Measurements from ENCODE around the gene RIN3. TPM values are rescaled to one million over a fixed set of nuclear protein-coding genes. Genes with fewer than 3 reads are reported as not detected.

The RIN3 gene
- total and polyA plus RNA-seq, 3 donors from 2014 or later = 25.9 to 56.2 (median 49.8) TPM

GRCh38 chr14:92617581-92617980, 104.0 kb downstream of the RIN3 start:
- no peaks in the 10 kb centered on the region for H3K9me3 ChIP-seq
- no peak overlapping the region for H3K4me3 ChIP-seq
- intact Hi-C loops (cut with DNase I; ENCODE audit: low total_unique reads) = no loop called here
- no peak overlapping the region for H3K27ac ChIP-seq
- TF ChIP-seq POLR2A (IDR thresholded peaks at IDR 0.05) = no peak
- TF ChIP-seq, protein P1, sequence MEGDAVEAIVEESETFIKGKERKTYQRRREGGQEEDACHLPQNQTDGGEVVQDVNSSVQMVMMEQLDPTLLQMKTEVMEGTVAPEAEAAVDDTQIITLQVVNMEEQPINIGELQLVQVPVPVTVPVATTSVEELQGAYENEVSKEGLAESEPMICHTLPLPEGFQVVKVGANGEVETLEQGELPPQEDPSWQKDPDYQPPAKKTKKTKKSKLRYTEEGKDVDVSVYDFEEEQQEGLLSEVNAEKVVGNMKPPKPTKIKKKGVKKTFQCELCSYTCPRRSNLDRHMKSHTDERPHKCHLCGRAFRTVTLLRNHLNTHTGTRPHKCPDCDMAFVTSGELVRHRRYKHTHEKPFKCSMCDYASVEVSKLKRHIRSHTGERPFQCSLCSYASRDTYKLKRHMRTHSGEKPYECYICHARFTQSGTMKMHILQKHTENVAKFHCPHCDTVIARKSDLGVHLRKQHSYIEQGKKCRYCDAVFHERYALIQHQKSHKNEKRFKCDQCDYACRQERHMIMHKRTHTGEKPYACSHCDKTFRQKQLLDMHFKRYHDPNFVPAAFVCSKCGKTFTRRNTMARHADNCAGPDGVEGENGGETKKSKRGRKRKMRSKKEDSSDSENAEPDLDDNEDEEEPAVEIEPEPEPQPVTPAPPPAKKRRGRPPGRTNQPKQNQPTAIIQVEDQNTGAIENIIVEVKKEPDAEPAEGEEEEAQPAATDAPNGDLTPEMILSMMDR (IDR thresholded peaks at IDR 0.05) = no peak
- DNase-seq = no peak
- no peaks in the 10 kb centered on the region for H3K36me3 ChIP-seq (ENCODE audit: low read depth, missing control alignments)
- no peaks in the 10 kb centered on the region for H3K4me1 ChIP-seq
- no peaks in the 10 kb centered on the region for H3K27me3 ChIP-seq

- no peaks in the 10 kb centered on the region for H3K9me3 ChIP-seq
- H3K27ac ChIP-seq = no peak overlapping the region
- no peaks in the 10 kb centered on the region for H3K27me3 ChIP-seq
- H3K4me1 ChIP-seq = no peaks in the 10 kb centered on the region
- intact Hi-C loops (cut with DNase I; ENCODE audit: low total_unique reads) = no loop called here
- 83 to 90% methylated on average over 11 of the region's 11 CpGs for WGBS, 2 donors
- DNase-seq = no peak
- no peaks in the 10 kb centered on the region for H3K36me3 ChIP-seq (ENCODE audit: low read depth, missing control alignments)
- TF ChIP-seq, protein P1 (IDR thresholded peaks at IDR 0.05) = no peak
- no peak for TF ChIP-seq POLR2A (IDR thresholded peaks at IDR 0.05)
- no peak overlapping the region for H3K4me3 ChIP-seq
Measured at GRCh38 chr14:92619671-92620456, 106.3 kb downstream of the RIN3 start.

- 94 to 100% methylated on average over 4 of the region's 4 CpGs for WGBS, 2 donors
- Histone ChIP-seq H3K9me3 (no peaks in the 10 kb centered on the region), H3K27ac (no peak overlapping the region), H3K4me1 (no peaks in the 10 kb centered on the region), H3K36me3 (ENCODE audit: low read depth, missing control alignments) (no peaks in the 10 kb centered on the region), H3K27me3 (no peaks in the 10 kb centered on the region), H3K4me3 (no peak overlapping the region)
- DNase-seq = no peak
- TF ChIP-seq POLR2A (IDR thresholded peaks at IDR 0.05) = no peak
- intact Hi-C loops (cut with DNase I; ENCODE audit: low total_unique reads) = no loop called here
Measured at GRCh38 chr14:92622311-92622710, 108.7 kb downstream of the RIN3 start.

GRCh38 chr14:92624764-92625163, 111.2 kb downstream of the RIN3 start:
- Histone ChIP-seq H3K27ac (no peak overlapping the region), H3K9me3 (no peaks in the 10 kb centered on the region), H3K4me3 (no peak overlapping the region), H3K36me3 (ENCODE audit: low read depth, missing control alignments) (no peaks in the 10 kb centered on the region), H3K27me3 (no peaks in the 10 kb centered on the region), H3K4me1 (no peaks in the 10 kb centered on the region)
- TF ChIP-seq POLR2A (IDR thresholded peaks at IDR 0.05) = no peak
- TF ChIP-seq, protein P1 (IDR thresholded peaks at IDR 0.05) = no peak
- WGBS, 2 donors = 92 to 93% methylated on average over 10 of the region's 10 CpGs
- no peak for DNase-seq
- intact Hi-C loops (cut with DNase I; ENCODE audit: low total_unique reads) = no loop called here

DNA sequence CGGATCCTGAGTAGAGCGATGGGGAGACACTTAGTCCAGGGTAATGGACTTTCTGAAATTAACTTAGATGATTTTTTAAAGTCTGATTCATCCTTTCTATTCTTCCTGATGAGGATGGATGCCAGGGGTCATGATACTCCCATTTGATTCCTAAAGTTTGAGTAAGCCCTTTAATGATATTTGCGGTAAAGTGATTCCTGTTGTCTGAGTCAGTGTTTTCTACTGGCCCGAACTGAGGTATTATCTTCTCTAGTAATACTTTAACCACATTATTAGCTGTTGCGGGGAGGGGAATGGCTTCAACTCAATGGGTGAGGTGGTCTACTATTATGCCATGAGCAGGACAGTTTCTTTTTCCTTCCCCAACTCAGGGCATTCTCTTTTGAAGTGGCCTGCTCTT, 111.6 kb downstream of the RIN3 start:
- intact Hi-C loops (cut with DNase I; ENCODE audit: low total_unique reads) = no loop called here
- DNase-seq = no peak

More for the DNA sequence above, 111.6 kb downstream of the RIN3 start:
- no peak overlapping the region for H3K27ac ChIP-seq
- H3K36me3 ChIP-seq (ENCODE audit: low read depth, missing control alignments) = no peaks in the 10 kb centered on the region
- H3K4me3 ChIP-seq = no peak overlapping the region
- H3K4me1 ChIP-seq = no peaks in the 10 kb centered on the region
- TF ChIP-seq POLR2A (IDR thresholded peaks at IDR 0.05) = no peak
- TF ChIP-seq, protein P1 (IDR thresholded peaks at IDR 0.05) = no peak
- H3K9me3 ChIP-seq = no peaks in the 10 kb centered on the region
- 93 to 94% methylated on average over 5 of the region's 5 CpGs for WGBS, 2 donors
- no peaks in the 10 kb centered on the region for H3K27me3 ChIP-seq

All from testis (tissue), 3 donors.